Thyroid gland (tissue), 4 donors: ENCODE measurements around the gene REPIN1. TPM values are rescaled to one million over a fixed set of nuclear protein-coding genes. Genes with fewer than 3 reads are reported as not detected.

Source experiments
- DNase-seq, 2 donors: peaks; one replicate each; pipeline ENCODE4 v3.0.0-alpha.2; 2019
- H3K27ac ChIP-seq, 3 donors: fragments of 200-600 bp; sonication (generic); 1 replicate in 2 of 3; 2 replicates in 1 of 3; pipeline ENCODE4 v1.5.1; 2016 to 2019; ENCODE audit warnings: mild to moderate bottlenecking in 1 of 3, moderate library complexity in 1 of 3
- H3K27me3 ChIP-seq: fragments of 200-600 bp; sonication (generic); one replicate; pipeline ENCODE4 v1.5.1; 2019
- H3K36me3 ChIP-seq, 2 donors: fragments of 200-600 bp; sonication (generic); one replicate each; pipeline ENCODE4 v1.5.1; 2016 to 2019
- H3K4me1 ChIP-seq, 2 donors: fragments of 200-600 bp; sonication (generic); one replicate each; pipeline ENCODE4 v1.5.1; 2017 to 2019
- H3K4me3 ChIP-seq, 3 donors: fragments of 200-600 bp; sonication (generic); replicated peaks in 1 of 3; 1 replicate in 2 of 3; 2 replicates in 1 of 3; pipeline ENCODE4 v1.5.1; 2016; ENCODE audit warnings: mild to moderate bottlenecking in 1 of 3
- H3K9me3 ChIP-seq: fragments of 200-600 bp; sonication (generic); one replicate; pipeline ENCODE4 v1.5.1; 2017
- CTCF ChIP-seq, 6 experiments: fragments of 200-600 bp in 3 of 6; fragments of 450-650 bp in 3 of 6; sonication (generic) in 3 of 6; IDR thresholded peaks; one replicate each; pipeline ENCODE4 v1.5.1; 2016 to 2019; ENCODE audit warnings: antibody characterized with exemption in 6 of 6, mild to moderate bottlenecking in 2 of 6, inconsistent platforms in 1 of 6, moderate library complexity in 1 of 6
- POLR2A ChIP-seq, 2 donors: fragments of 450-650 bp; IDR thresholded peaks; one replicate each; pipeline ENCODE4 v1.6.1; 2017; ENCODE audit warnings: antibody characterized with exemption in 2 of 2, mild to moderate bottlenecking in 2 of 2, moderate library complexity in 1 of 2
- WGBS, 2 donors: methylation state at CpG; one replicate each; pipeline ENCODE4 v1.1.5; 2017; 5-methylcytosine and 5-hydroxymethylcytosine counted together
- intact Hi-C: fragments of 100-400 bp; cut with DNase I; formaldehyde crosslinking; loops from one replicate; pipeline ENCODE4 v1.15.1; 2023
- total RNA-seq, 4 donors: library from RNA; depleted of rRNA; stranded (reverse); fragments of >200 nt; gene quantifications; one replicate each; pipeline ENCODE4 v1.2.3, GENCODE V29; 2016

REPIN1 gene
- total RNA-seq, 4 donors from 2014 or later, result 71.9 to 144 (median 123) TPM

- intact Hi-C loops, result no loop called here
- Histone ChIP-seq H3K9me3 (no peaks in the 10 kb centered on the region), H3K27me3 (no peaks in the 10 kb centered on the region), H3K4me1 (peaks cover 60 to 74% of the 10 kb centered on the region in 2 donors), H3K36me3 (no peaks in the 10 kb centered on the region), H3K4me3 (no peak overlapping the region), H3K27ac (peak overlapping the region; percentile 75 to 87 (median 86))
- 39 to 44% methylated on average over 9 to 10 of the region's 10 CpGs for WGBS, 2 donors
- peak in 1 of 2 donors; percentile 55 for TF ChIP-seq POLR2A (IDR thresholded peaks at IDR 0.05)
- TF ChIP-seq CTCF (IDR thresholded peaks at IDR 0.05), result no peak
- DNase-seq, result peak; percentile 77
These were observed 42.2 kb downstream of the REPIN1 start for GRCh38 chr7:150410680-150411346.

GRCh38 chr7:150411606-150412005 lies 43.0 kb downstream of the REPIN1 start:
- TF ChIP-seq POLR2A (IDR thresholded peaks at IDR 0.05), result no peak
- no peak for TF ChIP-seq CTCF (IDR thresholded peaks at IDR 0.05)
- peak overlapping the region; percentile 75 to 87 (median 86) for H3K27ac ChIP-seq
- 85 to 89% methylated on average over 10 to 11 of the region's 11 CpGs for WGBS, 2 donors
- no peaks in the 10 kb centered on the region for H3K36me3 ChIP-seq
- DNase-seq, result no peak
- H3K4me3 ChIP-seq, result no peak overlapping the region
- no peaks in the 10 kb centered on the region for H3K9me3 ChIP-seq
- intact Hi-C loops, result no loop called here
- H3K4me1 ChIP-seq, result peaks cover 52 to 66% of the 10 kb centered on the region in 2 donors
- no peaks in the 10 kb centered on the region for H3K27me3 ChIP-seq

GRCh38 chr7:150412016-150412415 lies 43.4 kb downstream of the REPIN1 start:
- intact Hi-C loops, result no loop called here
- Histone ChIP-seq H3K4me3 (no peak overlapping the region), H3K9me3 (no peaks in the 10 kb centered on the region), H3K36me3 (no peaks in the 10 kb centered on the region), H3K27me3 (no peaks in the 10 kb centered on the region), H3K4me1 (peaks cover 48 to 62% of the 10 kb centered on the region in 2 donors), H3K27ac (peak overlapping the region; percentile 75 to 87 (median 86))
- TF ChIP-seq POLR2A (IDR thresholded peaks at IDR 0.05) (no peak), CTCF (IDR thresholded peaks at IDR 0.05) (no peak)
- 84 to 98% methylated on average over 6 to 11 of the region's 11 CpGs for WGBS, 2 donors
- no peak for DNase-seq

- no peaks in the 10 kb centered on the region for H3K27me3 ChIP-seq
- H3K4me3 ChIP-seq, result no peak overlapping the region
- TF ChIP-seq CTCF (IDR thresholded peaks at IDR 0.05), result no peak
- no peak for TF ChIP-seq POLR2A (IDR thresholded peaks at IDR 0.05)
- H3K4me1 ChIP-seq, result peaks cover 44 to 54% of the 10 kb centered on the region in 2 donors
- WGBS, 2 donors, result 81 to 83% methylated on average over 34 to 36 of the region's 37 CpGs
- H3K9me3 ChIP-seq, result no peaks in the 10 kb centered on the region
- DNase-seq, result no peak
- H3K27ac ChIP-seq, result peak overlapping the region in 1 of 3 donors; percentile 86
- intact Hi-C loops, result no loop called here
- no peaks in the 10 kb centered on the region for H3K36me3 ChIP-seq
These were observed 44.2 kb downstream of the REPIN1 start for GRCh38 chr7:150412518-150413488.
